ENCODE data around the gene PWP1.

PWP1 gene

DNA sequence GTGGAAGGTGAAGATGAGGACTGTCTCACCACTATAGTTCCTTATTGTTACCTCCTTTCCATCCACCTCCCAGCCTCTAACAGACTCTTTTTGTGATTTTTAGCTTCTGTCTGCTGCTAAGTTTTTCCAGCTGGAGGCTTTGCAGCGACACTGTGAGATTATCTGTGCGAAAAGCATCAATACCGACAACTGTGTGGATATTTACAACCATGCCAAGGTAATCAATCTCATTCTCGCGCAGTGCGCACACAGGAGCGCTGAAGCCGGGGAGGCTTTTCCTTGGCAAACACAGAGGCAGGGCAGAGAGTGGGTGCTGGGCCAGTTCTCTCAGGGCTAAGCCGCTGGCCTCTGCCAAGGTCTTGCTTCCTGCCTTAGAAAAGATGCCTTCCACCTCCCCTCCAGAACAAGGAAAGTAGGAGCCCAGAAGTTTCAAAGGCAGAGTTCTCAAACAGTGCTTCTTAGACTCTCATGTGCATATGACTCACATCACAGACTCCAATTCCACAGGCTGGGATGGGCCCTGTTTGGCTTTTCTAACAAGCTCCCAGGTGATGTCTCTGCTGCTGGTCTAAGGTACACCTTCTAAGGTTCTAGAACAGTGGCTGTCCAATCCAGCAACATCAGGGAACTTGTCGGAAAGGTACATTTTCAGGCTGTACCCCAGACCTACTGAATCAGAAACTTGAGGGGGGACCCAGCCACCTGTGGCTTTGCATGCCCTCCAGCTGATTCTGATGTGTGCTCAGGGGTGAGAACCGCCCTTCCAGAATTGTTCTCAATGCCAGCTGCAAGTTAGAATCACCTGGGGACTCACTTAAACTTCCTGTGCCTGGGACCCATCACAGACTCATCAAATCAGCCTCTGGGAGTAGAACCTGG, 33.8 kb upstream of the PWP1 start:
- no peak for DNase-seq (ENCODE audit: low spot score)
- TF ChIP-seq, protein P1, sequence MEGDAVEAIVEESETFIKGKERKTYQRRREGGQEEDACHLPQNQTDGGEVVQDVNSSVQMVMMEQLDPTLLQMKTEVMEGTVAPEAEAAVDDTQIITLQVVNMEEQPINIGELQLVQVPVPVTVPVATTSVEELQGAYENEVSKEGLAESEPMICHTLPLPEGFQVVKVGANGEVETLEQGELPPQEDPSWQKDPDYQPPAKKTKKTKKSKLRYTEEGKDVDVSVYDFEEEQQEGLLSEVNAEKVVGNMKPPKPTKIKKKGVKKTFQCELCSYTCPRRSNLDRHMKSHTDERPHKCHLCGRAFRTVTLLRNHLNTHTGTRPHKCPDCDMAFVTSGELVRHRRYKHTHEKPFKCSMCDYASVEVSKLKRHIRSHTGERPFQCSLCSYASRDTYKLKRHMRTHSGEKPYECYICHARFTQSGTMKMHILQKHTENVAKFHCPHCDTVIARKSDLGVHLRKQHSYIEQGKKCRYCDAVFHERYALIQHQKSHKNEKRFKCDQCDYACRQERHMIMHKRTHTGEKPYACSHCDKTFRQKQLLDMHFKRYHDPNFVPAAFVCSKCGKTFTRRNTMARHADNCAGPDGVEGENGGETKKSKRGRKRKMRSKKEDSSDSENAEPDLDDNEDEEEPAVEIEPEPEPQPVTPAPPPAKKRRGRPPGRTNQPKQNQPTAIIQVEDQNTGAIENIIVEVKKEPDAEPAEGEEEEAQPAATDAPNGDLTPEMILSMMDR (IDR thresholded peaks at IDR 0.05; ENCODE audit: extremely low read depth, missing control alignments): no peak

GRCh38 chr12:107653519-107653918, 32.1 kb upstream of the PWP1 start:
- TF ChIP-seq, protein P1 (IDR thresholded peaks at IDR 0.05; ENCODE audit: extremely low read depth, missing control alignments): no peak
- no peak for DNase-seq (ENCODE audit: low spot score)

DNA sequence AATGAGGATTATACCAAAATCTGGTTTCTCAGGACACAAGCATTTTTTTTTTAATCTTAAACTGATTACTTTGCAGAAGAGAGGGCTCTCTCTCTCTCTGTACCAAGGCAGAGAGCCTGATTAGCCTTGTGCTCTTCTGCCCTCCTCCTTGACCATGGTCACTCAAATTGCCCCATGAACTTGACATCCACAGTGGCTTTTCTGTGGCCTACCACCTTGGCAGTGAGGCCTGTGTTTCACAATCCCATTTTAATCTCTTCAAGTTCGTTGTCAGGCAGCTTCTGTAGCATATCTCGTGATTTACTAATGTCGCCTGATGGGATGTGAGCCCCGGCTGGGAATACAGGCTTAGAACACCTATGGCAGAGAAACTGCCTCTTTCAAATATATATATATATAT, 30.7 kb upstream of the PWP1 start:
- TF ChIP-seq, protein P1 (IDR thresholded peaks at IDR 0.05; ENCODE audit: extremely low read depth, missing control alignments): no peak
- DNase-seq (ENCODE audit: low spot score): no peak

DNA sequence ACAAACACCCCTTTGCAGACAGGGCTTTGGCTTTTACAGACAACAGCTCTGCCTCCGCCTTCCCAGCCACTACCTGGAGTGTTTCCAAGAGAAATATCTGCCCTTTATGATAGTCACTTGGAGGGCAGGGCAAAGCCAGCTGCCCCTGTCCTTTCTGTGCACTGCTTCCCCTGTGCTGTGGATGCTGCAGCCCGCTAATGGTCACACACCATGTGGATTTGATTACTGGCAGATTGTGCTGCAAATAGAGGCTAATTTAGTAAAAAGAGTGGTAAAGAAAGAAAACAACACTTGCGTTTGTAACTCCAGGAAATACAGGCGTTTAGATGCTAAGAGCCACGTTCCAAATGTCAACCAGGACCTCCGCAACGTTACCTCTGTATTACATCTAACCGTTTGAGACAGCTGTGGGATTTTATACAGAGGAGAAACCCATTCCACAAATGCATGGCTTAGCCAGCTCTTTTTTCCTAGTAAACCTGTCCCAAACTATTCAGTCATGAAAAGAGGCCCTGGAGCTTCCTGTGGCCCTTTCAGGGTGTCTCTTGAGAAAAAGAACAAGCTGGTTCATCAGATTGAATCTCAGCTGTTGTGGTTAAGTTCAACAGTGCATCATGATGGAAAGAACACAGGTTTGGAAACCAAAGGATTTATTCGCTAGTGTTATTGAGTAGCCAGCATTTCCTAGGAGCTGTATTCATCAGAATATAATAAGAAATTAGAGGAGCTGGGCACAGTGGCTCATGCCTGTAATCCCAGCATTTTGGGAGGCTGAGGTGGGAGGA, 30.1 kb upstream of the PWP1 start:
- TF ChIP-seq, protein P1 (IDR thresholded peaks at IDR 0.05; ENCODE audit: extremely low read depth, missing control alignments): no peak
- DNase-seq (ENCODE audit: low spot score): no peak

GRCh38 chr12:107656302-107656701, 29.3 kb upstream of the PWP1 start:
- TF ChIP-seq, protein P1 (IDR thresholded peaks at IDR 0.05; ENCODE audit: extremely low read depth, missing control alignments): no peak
- DNase-seq (ENCODE audit: low spot score): no peak

GRCh38 chr12:107657133-107657532, 28.5 kb upstream of the PWP1 start:
- TF ChIP-seq, protein P1 (IDR thresholded peaks at IDR 0.05; ENCODE audit: extremely low read depth, missing control alignments): no peak
- no peak for DNase-seq (ENCODE audit: low spot score)

GRCh38 chr12:107657621-107658020, 28.0 kb upstream of the PWP1 start:
- TF ChIP-seq, protein P1 (IDR thresholded peaks at IDR 0.05; ENCODE audit: extremely low read depth, missing control alignments): no peak
- no peak for DNase-seq (ENCODE audit: low spot score)

Data from GM20000 (cell line).